ENCODE results near the gene BBX. TPM values are rescaled to one million over a fixed set of nuclear protein-coding genes. Genes with fewer than 3 reads are reported as not detected.
A peak's percentile ranks its signal among the peaks of the same experiment; 100 is the strongest.

Gene BBX
- total and polyA plus RNA-seq, 2 of the 13 experiments (the other 11 are each of a cell fraction or from before 2014, with no cell fraction given) = 13.7 to 23.2 TPM

DNA sequence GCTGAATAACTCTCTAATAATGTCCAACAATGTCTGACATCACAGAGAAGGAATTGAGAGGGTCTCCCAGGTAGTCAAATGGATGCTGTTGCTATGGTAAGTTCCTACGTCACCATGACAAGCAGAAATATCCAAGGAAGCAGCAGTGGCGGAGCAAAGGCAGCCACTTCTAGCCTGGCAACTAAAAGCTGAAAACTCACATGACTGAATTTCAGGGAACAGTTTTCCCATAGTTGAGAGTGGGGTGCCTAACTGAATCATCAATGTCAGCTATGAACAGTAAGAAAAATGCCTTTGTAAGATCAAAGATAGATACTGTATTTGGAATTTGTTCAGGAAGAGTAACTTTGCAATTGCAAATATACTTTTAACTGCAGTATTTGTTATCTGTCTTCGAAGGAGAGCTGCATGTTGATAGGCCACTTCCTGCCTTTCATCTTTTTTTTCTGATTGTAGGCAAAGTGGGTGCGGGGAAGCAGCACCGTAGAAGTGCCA lies 161.7 kb downstream of the BBX start (continued):
- TF ChIP-seq, protein P1, sequence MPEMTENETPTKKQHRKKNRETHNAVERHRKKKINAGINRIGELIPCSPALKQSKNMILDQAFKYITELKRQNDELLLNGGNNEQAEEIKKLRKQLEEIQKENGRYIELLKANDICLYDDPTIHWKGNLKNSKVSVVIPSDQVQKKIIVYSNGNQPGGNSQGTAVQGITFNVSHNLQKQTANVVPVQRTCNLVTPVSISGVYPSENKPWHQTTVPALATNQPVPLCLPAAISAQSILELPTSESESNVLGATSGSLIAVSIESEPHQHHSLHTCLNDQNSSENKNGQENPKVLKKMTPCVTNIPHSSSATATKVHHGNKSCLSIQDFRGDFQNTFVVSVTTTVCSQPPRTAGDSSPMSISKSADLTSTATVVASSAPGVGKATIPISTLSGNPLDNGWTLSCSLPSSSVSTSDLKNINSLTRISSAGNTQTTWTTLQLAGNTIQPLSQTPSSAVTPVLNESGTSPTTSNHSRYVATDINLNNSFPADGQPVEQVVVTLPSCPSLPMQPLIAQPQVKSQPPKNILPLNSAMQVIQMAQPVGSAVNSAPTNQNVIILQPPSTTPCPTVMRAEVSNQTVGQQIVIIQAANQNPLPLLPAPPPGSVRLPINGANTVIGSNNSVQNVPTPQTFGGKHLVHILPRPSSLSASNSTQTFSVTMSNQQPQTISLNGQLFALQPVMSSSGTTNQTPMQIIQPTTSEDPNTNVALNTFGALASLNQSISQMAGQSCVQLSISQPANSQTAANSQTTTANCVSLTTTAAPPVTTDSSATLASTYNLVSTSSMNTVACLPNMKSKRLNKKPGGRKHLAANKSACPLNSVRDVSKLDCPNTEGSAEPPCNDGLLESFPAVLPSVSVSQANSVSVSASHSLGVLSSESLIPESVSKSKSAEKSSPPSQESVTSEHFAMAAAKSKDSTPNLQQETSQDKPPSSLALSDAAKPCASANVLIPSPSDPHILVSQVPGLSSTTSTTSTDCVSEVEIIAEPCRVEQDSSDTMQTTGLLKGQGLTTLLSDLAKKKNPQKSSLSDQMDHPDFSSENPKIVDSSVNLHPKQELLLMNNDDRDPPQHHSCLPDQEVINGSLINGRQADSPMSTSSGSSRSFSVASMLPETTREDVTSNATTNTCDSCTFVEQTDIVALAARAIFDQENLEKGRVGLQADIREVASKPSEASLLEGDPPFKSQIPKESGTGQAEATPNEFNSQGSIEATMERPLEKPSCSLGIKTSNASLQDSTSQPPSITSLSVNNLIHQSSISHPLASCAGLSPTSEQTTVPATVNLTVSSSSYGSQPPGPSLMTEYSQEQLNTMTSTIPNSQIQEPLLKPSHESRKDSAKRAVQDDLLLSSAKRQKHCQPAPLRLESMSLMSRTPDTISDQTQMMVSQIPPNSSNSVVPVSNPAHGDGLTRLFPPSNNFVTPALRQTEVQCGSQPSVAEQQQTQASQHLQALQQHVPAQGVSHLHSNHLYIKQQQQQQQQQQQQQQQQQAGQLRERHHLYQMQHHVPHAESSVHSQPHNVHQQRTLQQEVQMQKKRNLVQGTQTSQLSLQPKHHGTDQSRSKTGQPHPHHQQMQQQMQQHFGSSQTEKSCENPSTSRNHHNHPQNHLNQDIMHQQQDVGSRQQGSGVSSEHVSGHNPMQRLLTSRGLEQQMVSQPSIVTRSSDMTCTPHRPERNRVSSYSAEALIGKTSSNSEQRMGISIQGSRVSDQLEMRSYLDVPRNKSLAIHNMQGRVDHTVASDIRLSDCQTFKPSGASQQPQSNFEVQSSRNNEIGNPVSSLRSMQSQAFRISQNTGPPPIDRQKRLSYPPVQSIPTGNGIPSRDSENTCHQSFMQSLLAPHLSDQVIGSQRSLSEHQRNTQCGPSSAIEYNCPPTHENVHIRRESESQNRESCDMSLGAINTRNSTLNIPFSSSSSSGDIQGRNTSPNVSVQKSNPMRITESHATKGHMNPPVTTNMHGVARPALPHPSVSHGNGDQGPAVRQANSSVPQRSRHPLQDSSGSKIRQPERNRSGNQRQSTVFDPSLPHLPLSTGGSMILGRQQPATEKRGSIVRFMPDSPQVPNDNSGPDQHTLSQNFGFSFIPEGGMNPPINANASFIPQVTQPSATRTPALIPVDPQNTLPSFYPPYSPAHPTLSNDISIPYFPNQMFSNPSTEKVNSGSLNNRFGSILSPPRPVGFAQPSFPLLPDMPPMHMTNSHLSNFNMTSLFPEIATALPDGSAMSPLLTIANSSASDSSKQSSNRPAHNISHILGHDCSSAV (CRISPR knock-in tag; IDR thresholded peaks at IDR 0.05; ENCODE audit: borderline replicate concordance) = no peak
- TF ChIP-seq, protein P2, sequence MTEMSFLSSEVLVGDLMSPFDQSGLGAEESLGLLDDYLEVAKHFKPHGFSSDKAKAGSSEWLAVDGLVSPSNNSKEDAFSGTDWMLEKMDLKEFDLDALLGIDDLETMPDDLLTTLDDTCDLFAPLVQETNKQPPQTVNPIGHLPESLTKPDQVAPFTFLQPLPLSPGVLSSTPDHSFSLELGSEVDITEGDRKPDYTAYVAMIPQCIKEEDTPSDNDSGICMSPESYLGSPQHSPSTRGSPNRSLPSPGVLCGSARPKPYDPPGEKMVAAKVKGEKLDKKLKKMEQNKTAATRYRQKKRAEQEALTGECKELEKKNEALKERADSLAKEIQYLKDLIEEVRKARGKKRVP (CRISPR knock-in tag; IDR thresholded peaks at IDR 0.05) = peak in 1 of 2 experiments; percentile 15; a peak in 1 of 4 replicates
- TF ChIP-seq, protein P3, sequence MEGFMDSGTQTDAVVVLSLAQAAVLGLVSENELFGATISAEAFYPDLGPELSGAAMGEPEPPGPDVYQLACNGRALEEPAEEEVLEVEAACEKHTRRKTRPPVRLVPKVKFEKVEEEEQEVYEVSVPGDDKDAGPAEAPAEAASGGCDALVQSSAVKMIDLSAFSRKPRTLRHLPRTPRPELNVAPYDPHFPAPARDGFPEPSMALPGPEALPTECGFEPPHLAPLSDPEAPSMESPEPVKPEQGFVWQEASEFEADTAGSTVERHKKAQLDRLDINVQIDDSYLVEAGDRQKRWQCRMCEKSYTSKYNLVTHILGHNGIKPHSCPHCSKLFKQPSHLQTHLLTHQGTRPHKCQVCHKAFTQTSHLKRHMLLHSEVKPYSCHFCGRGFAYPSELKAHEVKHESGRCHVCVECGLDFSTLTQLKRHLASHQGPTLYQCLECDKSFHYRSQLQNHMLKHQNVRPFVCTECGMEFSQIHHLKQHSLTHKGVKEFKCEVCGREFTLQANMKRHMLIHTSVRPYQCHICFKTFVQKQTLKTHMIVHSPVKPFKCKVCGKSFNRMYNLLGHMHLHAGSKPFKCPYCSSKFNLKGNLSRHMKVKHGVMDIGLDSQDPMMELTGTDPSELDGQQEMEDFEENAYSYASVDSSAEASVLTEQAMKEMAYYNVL (CRISPR knock-in tag; IDR thresholded peaks at IDR 0.05; ENCODE audit: borderline replicate concordance) = no peak
- TF ChIP-seq ZNF136 (CRISPR knock-in tag; IDR thresholded peaks at IDR 0.05; ENCODE audit: low read depth) = no peak
- no peak for TF ChIP-seq FOXP1 (IDR thresholded peaks at IDR 0.05)
- peak; percentile 77; the same call in 1 of the 2 replicates for TF ChIP-seq FOXP1 (CRISPR knock-in tag; IDR thresholded peaks at IDR 0.05)
- TF ChIP-seq NBN (conservative IDR thresholded peaks at IDR 0.05) = no peak
- TF ChIP-seq HMG20A (CRISPR knock-in tag; IDR thresholded peaks at IDR 0.05; ENCODE audit: borderline replicate concordance) = peak; percentile 80; the same call in 1 of the 2 replicates
- TF ChIP-seq ETV5 (CRISPR knock-in tag; IDR thresholded peaks at IDR 0.05; ENCODE audit: borderline replicate concordance) = peak; percentile 97
- no peak for TF ChIP-seq BRD4 (CRISPR knock-in tag; IDR thresholded peaks at IDR 0.05)
- TF ChIP-seq RCOR2 (CRISPR knock-in tag; IDR thresholded peaks at IDR 0.05) = peak; percentile 84
- TF ChIP-seq ZFP41 (CRISPR knock-in tag; IDR thresholded peaks at IDR 0.05; ENCODE audit: borderline replicate concordance) = no peak
- TF ChIP-seq, protein P4, sequence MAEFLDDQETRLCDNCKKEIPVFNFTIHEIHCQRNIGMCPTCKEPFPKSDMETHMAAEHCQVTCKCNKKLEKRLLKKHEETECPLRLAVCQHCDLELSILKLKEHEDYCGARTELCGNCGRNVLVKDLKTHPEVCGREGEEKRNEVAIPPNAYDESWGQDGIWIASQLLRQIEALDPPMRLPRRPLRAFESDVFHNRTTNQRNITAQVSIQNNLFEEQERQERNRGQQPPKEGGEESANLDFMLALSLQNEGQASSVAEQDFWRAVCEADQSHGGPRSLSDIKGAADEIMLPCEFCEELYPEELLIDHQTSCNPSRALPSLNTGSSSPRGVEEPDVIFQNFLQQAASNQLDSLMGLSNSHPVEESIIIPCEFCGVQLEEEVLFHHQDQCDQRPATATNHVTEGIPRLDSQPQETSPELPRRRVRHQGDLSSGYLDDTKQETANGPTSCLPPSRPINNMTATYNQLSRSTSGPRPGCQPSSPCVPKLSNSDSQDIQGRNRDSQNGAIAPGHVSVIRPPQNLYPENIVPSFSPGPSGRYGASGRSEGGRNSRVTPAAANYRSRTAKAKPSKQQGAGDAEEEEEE (CRISPR knock-in tag; IDR thresholded peaks at IDR 0.05; ENCODE audit: borderline replicate concordance) = no peak
- peak; percentile 75 for TF ChIP-seq SOX13 (IDR thresholded peaks at IDR 0.05)
- TF ChIP-seq SOX13 (CRISPR knock-in tag; conservative IDR thresholded peaks at IDR 0.05 in 1 of 2, IDR thresholded peaks at IDR 0.05 in 1 of 2) = peak in 1 of 2 experiments; percentile 88; a peak in 2 of 4 replicates
- TF ChIP-seq MTF2 (CRISPR knock-in tag; IDR thresholded peaks at IDR 0.05; ENCODE audit: borderline replicate concordance) = no peak
- TF ChIP-seq THAP11 (CRISPR knock-in tag; IDR thresholded peaks at IDR 0.05) = 0 out of 2 replicates have a peak, but pooled peaks have one; percentile 42
- TF ChIP-seq ZNF180 (CRISPR knock-in tag; IDR thresholded peaks at IDR 0.05; ENCODE audit: borderline replicate concordance, low read depth) = no peak
